Measurements from ENCODE around the gene KLB. TPM values are rescaled to one million over a fixed set of nuclear protein-coding genes. Genes with fewer than 3 reads are reported as not detected.
"Not testable (repeated sequence)": the region's sequence is repeated elsewhere in the genome, so short reads cannot be mapped to it uniquely, and the experiment has no call there.

Gene KLB
- total and polyA plus RNA-seq, 2 donors (not counting 1 experiment from before 2014, with no cell fraction given): 0.09 TPM; not detected in 1

GRCh38 chr4:39394706-39395105 lies 12.0 kb upstream of the KLB start:
- no peak for TF ChIP-seq CTCF (IDR thresholded peaks at IDR 0.05)
- TF ChIP-seq EZH2 (IDR thresholded peaks at IDR 0.05; ENCODE audit: borderline replicate concordance, insufficient read depth, low read depth, low read length, poor library complexity, severe bottlenecking): no peak
- no peaks in the 10 kb centered on the region for H3K9me3 Mint-ChIP-seq (ENCODE audit: insufficient read depth)
- DNase-seq (no peak), ATAC-seq (ENCODE audit: low read depth) (no peak)
- no peaks in the 10 kb centered on the region for H3K36me3 ChIP-seq (replicated peaks in 1 of 2; ENCODE audit: control extremely low read depth in 1 of 2, control insufficient read depth in 1 of 2, extremely low read depth in 1 of 2, insufficient read depth in 2 of 2, low read length in 1 of 2)
- H4K20me1 ChIP-seq (ENCODE audit: control insufficient read depth, insufficient read depth, low read length, poor library complexity, severe bottlenecking): no peaks in the 10 kb centered on the region
- ChIA-PET CTCF (no interaction called here), POLR2A (no interaction called here)
- no peaks in the 10 kb centered on the region for H3K4me1 Mint-ChIP-seq
- no peaks in the 10 kb centered on the region for H3K79me2 ChIP-seq (ENCODE audit: control insufficient read depth, insufficient read depth, low read length)
- H3K4me1 ChIP-seq (ENCODE audit: control insufficient read depth in 2 of 2, insufficient read depth in 2 of 2, low read length in 2 of 2): no peaks in the 10 kb centered on the region
- no peaks in the 10 kb centered on the region for H3K27me3 ChIP-seq (replicated peaks in 1 of 4; ENCODE audit: control extremely low read depth in 1 of 4, control insufficient read depth in 3 of 4, insufficient read depth in 4 of 4, low read length in 3 of 4)
- H3K4me3 Mint-ChIP-seq: no peak overlapping the region
- H3K9me3 ChIP-seq (ENCODE audit: control extremely low read depth in 1 of 3, control insufficient read depth in 2 of 3, insufficient read depth in 1 of 3, low read length in 2 of 3): no peaks in the 10 kb centered on the region
- H2AFZ ChIP-seq (ENCODE audit: insufficient read depth, low read depth, low read length, poor library complexity, severe bottlenecking): no peak overlapping the region
- no peak overlapping the region for H3K27ac ChIP-seq (ENCODE audit: low read length in 2 of 2)
- 83% methylated on average over 2 of the region's 3 CpGs for WGBS (ENCODE audit: insufficient coverage)
- no peak overlapping the region for H3K27ac Mint-ChIP-seq
- intact Hi-C loops (cut with micrococcal nuclease): no loop called here
- no peak overlapping the region for H3K9ac ChIP-seq (ENCODE audit: low read length)
- H3K4me2 ChIP-seq (replicated peaks; ENCODE audit: low read depth, low read length, poor library complexity, severe bottlenecking): no peak overlapping the region
- no peak overlapping the region for H3K4me3 ChIP-seq (ENCODE audit: control extremely low read depth in 1 of 5, extremely low read depth in 1 of 5, insufficient read depth in 1 of 5, low read depth in 2 of 5, low read length in 4 of 5)
- H3K27me3 Mint-ChIP-seq: peaks cover 2% of the 10 kb centered on the region

DNA sequence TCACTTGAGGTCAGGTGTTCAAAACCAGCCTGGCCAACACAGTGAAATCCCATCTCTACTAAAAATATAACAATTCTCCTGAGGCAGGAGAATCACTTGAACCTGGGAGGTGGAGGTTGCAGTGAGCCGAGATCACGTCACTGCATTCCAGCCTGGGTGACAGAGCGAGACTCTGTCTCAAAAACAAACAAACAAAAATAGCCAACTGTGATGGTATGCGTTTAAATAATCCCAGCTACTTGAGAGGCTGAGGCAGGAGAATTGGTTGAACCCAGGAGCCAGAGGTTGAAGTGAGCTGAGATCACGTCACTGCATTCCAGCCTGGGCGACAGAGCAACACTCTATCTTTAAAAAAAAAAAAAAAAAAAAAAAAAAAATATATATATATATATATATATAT lies 5.1 kb upstream of the KLB start:
- H3K4me3 ChIP-seq (ENCODE audit: control extremely low read depth in 1 of 5, extremely low read depth in 1 of 5, insufficient read depth in 1 of 5, low read depth in 2 of 5, low read length in 4 of 5); H4K20me1 ChIP-seq (ENCODE audit: control insufficient read depth, insufficient read depth, low read length, poor library complexity, severe bottlenecking); H3K4me2 ChIP-seq (replicated peaks; ENCODE audit: low read depth, low read length, poor library complexity, severe bottlenecking); H3K79me2 ChIP-seq (ENCODE audit: control insufficient read depth, insufficient read depth, low read length); H3K4me1 ChIP-seq (ENCODE audit: control insufficient read depth in 2 of 2, insufficient read depth in 2 of 2, low read length in 2 of 2); H3K27ac ChIP-seq (ENCODE audit: low read length in 2 of 2); H2AFZ ChIP-seq (ENCODE audit: insufficient read depth, low read depth, low read length, poor library complexity, severe bottlenecking); H3K27me3 ChIP-seq (replicated peaks in 1 of 4; ENCODE audit: control extremely low read depth in 1 of 4, control insufficient read depth in 3 of 4, insufficient read depth in 4 of 4, low read length in 3 of 4); intact Hi-C loops (cut with micrococcal nuclease); H3K27me3 Mint-ChIP-seq; H3K27ac Mint-ChIP-seq; H3K4me1 Mint-ChIP-seq; H3K9me3 Mint-ChIP-seq (ENCODE audit: insufficient read depth); CTCF ChIA-PET; H3K4me3 Mint-ChIP-seq; DNase-seq; H3K9ac ChIP-seq (ENCODE audit: low read length); H3K36me3 ChIP-seq (replicated peaks in 1 of 2; ENCODE audit: control extremely low read depth in 1 of 2, control insufficient read depth in 1 of 2, extremely low read depth in 1 of 2, insufficient read depth in 2 of 2, low read length in 1 of 2); POLR2A ChIA-PET; ATAC-seq (ENCODE audit: low read depth); H3K9me3 ChIP-seq (ENCODE audit: control extremely low read depth in 1 of 3, control insufficient read depth in 2 of 3, insufficient read depth in 1 of 3, low read length in 2 of 3): not testable (repeated sequence)
- no CpG with 5 or more reads among the region's 6 CpGs for WGBS (ENCODE audit: insufficient coverage)

Measured in B cell (primary cell).